ENCODE results near the gene MRPL55.

The MRPL55 gene

DNA sequence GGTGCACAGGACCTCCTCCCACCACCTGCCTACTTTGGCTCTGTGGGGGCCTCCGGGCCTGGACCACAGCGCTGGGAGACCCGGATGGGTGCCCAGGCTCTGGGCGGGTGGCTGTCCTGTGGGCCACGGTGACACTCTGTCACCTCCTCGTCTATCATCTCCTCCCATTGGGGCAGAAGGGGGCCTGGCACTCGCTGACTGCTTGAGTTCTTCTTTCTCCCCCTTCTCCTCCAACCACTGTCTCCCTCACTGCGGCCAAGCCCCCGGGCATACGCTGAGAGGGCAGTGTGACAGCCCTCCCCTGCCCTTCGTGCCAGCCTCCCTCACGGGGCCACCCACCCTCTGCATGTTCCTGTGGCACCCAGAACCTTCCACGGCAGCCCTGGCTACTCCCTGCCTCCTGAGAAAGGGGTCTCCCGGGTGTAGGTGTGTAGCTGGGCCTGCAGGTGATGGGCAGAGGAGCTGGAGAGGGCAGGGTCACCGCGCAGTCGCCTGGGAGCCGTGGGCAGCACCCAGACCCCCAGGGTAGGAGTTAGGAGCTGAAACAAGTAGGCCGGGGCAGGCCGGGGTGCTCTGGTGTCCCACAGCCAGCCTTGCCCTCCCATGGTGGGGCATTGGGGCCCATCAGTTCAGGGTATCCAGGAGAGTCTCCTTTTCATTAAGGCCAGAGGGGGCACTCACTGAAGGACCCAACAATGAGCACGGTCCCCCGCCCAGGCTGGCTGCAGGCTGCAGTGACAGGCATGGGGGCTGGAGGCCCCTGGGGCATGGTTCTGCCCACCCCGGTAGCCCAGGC, 35.8 kb downstream of the MRPL55 start:
- in situ Hi-C loops (cut with HindIII; ENCODE audit: low sequenced_read_pairs): no loop called here

DNA sequence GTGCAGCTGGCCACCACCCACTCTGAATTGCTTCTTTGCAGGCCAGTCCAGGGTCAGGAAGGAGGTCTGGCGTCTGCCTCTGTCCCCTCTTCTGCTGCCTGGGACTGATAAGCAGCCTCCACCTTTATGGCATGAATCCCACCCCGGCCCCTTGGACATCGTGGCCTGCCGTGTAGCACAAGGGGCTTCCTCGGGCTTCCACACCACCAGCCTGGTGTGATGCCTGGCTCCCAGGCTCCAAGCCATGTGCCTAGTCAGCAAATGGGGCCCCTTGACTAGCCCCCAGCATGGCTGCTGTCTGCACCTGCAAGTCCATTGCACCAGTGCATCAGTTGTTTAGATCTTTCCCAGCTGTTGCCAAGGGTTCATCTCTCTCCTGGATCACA, 36.4 kb downstream of the MRPL55 start:
- in situ Hi-C loops (cut with HindIII; ENCODE audit: low sequenced_read_pairs): no loop called here

- in situ Hi-C loops (cut with HindIII; ENCODE audit: low sequenced_read_pairs): no loop called here
Measured at GRCh38 chr1:228071839-228072657, 37.1 kb downstream of the MRPL55 start.

- in situ Hi-C loops (cut with HindIII; ENCODE audit: low sequenced_read_pairs): no loop called here
Measured at GRCh38 chr1:228070851-228071250, 38.2 kb downstream of the MRPL55 start.

DNA sequence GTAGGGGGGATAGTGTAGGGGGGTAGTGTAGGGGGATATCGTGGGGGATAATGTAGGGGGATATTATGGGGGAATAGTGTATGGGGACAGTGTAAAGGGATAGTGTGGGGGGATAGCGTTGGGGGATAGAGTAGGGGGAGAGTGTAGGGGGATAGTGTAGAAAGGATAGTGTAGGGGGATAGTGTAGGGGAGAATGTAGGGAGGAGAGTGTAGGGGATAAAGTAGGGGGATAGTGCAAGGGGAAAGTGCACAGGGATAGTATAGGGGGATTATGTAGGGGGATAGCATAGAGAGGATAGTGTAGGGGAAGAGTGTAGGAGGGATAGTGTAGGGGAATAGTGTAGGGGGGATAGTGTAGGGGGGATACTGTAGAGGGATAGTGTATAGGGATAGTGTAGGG, 38.9 kb downstream of the MRPL55 start:
- in situ Hi-C loops (cut with HindIII; ENCODE audit: low sequenced_read_pairs): no loop called here

- in situ Hi-C loops (cut with HindIII; ENCODE audit: low sequenced_read_pairs): no loop called here
Measured at GRCh38 chr1:228068359-228068758, 40.7 kb downstream of the MRPL55 start.

DNA sequence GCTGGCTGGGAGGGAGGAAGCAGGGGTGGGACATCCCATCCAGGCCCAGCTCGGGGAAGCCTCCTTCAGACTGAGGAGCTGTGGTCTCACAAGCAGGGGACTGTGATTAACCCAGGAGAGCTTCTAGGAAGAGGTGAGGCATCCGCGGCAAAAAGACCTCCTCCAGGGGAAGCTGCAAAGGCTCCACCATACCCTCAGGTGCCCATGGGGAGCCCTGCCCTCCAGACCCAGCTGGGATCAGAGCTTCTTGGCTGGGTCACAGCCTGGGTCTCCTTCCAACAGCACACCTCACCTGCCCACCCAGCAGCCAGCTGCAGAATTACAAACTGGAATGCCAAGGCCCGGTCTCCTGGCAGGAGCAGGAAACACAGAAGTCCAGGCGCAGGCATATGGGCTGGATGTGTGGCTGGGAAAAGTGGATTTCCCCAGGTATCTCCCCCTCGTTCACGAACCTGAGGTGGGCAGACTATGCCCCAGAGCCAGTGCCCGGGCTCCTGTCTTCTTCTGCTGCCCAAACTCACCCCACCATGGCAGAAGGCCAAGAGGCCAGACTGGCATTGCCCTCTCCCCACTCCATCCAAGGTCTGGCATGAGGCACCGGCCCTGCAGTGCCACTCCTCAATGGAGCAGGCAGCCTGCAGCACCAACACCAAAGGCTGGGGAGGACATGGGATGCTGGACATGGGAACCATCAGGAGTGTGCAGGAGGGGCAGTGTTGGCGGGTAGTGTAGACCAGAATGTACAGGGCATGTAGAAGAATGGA, 42.0 kb downstream of the MRPL55 start:
- in situ Hi-C loops (cut with HindIII; ENCODE audit: low sequenced_read_pairs): no loop called here

DNA sequence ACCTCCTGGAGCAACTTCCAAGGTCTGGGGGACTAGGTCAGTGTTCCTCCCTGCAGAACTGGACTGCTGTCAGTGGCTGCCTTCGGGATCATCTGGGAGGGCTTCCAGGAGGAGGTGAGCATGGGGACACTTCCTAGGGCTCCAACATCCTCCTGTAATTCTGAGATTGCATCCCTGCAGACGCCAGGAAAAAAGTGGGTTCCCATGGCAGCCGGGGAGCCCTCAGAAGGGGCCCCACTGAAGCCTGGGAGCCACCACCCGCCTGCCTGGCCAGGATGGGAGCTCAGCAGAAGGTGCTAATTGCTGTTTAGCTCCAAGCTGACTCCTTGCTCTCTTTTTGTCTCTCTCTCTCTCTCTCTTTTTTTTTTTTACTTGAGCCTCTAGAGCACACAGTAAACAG, 42.7 kb downstream of the MRPL55 start:
- in situ Hi-C loops (cut with HindIII; ENCODE audit: low sequenced_read_pairs): no loop called here

- in situ Hi-C loops (cut with HindIII; ENCODE audit: low sequenced_read_pairs): no loop called here
Measured at GRCh38 chr1:228065543-228066347, 43.4 kb downstream of the MRPL55 start.

GRCh38 chr1:228064741-228065542, 44.2 kb downstream of the MRPL55 start:
- in situ Hi-C loops (cut with HindIII; ENCODE audit: low sequenced_read_pairs): no loop called here

DNA sequence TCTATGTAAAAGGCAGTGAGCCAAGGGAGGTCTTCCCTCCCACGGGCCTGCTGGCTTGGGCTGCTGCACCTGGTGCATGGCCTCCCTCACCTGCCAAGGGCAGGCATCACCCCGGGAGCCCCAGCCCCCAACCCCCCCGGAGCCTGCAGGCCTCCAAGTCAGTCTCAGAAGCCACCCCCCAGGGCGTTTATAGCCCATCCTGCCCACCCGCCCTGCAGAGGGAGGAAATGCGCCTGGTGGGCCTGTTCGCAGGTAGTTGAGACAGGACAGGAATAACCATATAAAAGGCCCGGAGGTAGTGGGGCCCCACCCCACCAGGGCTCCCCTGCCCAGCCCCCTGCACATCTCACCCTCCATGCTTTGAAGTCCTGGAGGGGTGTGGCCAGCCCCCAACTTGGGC, 44.8 kb downstream of the MRPL55 start:
- in situ Hi-C loops (cut with HindIII; ENCODE audit: low sequenced_read_pairs): no loop called here

GRCh38 chr1:228063251-228064191, 45.6 kb downstream of the MRPL55 start:
- in situ Hi-C loops (cut with HindIII; ENCODE audit: low sequenced_read_pairs): no loop called here

DNA sequence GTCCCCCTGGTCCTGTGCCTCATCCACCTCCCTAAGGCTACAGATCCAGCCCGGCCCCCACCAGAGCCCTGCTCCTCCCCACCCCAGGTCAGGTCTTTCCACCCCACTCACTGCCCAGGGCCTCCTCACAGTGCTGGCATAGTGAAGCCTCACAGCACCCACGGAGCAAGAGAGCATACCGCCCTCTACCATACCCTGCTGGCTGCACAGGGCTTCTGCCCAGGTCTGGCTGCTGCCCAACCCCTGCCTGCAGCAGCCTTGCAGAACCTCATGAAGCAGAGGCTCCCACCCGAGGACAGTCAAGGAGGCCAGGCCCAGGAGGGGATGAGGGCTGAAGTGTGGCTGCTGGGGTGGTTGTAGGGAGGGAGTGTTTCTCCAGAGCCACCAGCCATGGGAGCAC, 46.3 kb downstream of the MRPL55 start:
- in situ Hi-C loops (cut with HindIII; ENCODE audit: low sequenced_read_pairs): no loop called here

DNA sequence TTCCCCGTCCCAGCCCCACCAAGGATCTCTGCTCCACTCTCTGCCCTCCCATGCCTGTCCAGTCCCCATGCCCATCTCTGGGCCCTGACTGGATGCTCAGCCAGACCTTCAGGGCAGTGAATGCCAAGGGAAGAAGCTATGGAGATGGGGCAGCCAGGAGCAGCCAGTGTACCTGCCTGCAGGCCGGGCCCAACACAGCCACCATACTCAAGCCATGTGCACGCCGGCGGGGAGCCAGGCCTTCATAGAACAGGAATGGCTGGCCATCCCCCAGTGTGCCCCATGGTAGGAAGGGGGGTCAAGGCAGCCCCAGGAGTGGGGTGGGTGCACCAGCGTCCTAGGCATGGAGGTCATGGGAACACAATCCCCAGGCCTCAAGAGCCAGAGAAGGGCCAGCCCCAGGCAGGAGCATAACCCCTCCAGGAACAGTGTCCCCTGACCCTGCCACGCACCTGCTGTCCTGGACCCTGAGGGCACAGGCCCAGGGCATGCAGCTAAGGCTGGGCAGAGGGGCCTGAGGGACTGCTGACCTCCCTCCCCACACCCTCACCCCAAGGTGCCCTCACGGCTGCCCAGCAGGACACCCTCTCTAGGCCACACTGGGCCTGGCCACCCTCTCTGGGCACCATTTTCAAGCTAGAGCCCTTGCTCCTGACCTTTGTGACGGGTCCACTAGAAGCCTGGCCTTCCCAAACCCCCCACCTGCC, 46.9 kb downstream of the MRPL55 start:
- in situ Hi-C loops (cut with HindIII; ENCODE audit: low sequenced_read_pairs): no loop called here

- in situ Hi-C loops (cut with HindIII; ENCODE audit: low sequenced_read_pairs): no loop called here
Measured at GRCh38 chr1:228061411-228062084, 47.6 kb downstream of the MRPL55 start.

DNA sequence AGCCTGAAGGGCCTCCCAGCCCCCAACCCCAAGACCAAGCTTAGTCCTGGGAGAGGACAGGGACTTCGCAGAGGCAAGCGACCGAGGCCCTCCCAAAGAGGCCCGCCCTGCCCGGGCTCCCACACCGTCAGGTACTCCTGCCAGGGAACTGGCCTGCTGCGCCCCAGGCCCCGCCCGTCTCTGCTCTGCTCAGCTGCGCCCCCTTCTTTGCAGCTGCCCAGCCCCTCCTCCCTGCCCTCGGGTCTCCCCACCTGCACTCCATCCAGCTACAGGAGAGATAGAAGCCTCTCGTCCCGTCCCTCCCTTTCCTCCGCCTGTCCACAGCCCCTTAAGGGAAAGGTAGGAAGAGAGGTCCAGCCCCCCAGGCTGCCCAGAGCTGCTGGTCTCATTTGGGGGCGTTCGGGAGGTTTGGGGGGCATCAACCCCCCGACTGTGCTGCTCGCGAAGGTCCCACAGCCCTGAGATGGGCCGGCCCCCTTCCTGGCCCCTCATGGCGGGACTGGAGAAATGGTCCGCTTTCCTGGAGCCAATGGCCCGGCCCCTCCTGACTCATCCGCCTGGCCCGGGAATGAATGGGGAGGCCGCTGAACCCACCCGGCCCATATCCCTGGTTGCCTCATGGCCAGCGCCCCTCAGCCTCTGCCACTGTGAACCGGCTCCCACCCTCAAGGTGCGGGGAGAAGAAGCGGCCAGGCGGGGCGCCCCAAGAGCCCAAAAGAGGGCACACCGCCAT, 48.5 kb downstream of the MRPL55 start:
- in situ Hi-C loops (cut with HindIII; ENCODE audit: low sequenced_read_pairs): no loop called here

All from DLD1 (cell line).